Neural cell (in vitro differentiated cells): ENCODE data around the gene CHURC1.

Experiments
- CTCF ChIP-seq: fragments of 450-650 bp; IDR thresholded peaks from 2 replicates; pipeline ENCODE4 v1.5.1; 2014; ENCODE audit warnings: antibody characterized with exemption, mild to moderate bottlenecking, moderate library complexity; ENCODE audit not compliant: poor library complexity, severe bottlenecking
- EP300 ChIP-seq: fragments of 450-650 bp; conservative IDR thresholded peaks from 2 replicates; pipeline ENCODE4 v1.6.1; 2014; ENCODE audit warnings: antibody characterized with exemption, mild to moderate bottlenecking, moderate library complexity; ENCODE audit not compliant: poor library complexity, severe bottlenecking
- EZH2 ChIP-seq: fragments of 200-600, 300-800 bp; shearing (Covaris generic), sonication (generic); IDR thresholded peaks from 2 replicates; pipeline ENCODE4 v1.6.1; 2014; ENCODE audit warnings: antibody characterized with exemption, low read length, borderline replicate concordance, mild to moderate bottlenecking; ENCODE audit not compliant: insufficient read depth, poor library complexity, severe bottlenecking
- POLR2AphosphoS5 ChIP-seq: IDR thresholded peaks from 2 replicates; pipeline ENCODE4 v1.6.1; 2012
- REST ChIP-seq: IDR thresholded peaks from 2 replicates; pipeline ENCODE4 v1.6.1; 2012; ENCODE audit warnings: borderline replicate concordance

- TF ChIP-seq CTCF (no peak), EZH2 (no peak), POLR2AphosphoS5 (no peak), EP300 (no peak), REST (no peak)
Observed at GRCh38 chr14:64950889-64951288, 36.6 kb downstream of the CHURC1 start.
